Eye (tissue), 1 donor: ENCODE results near the gene ENG.
"Not testable (repeated sequence)": the region's sequence is repeated elsewhere in the genome, so short reads cannot be mapped to it uniquely, and the experiment has no call there.

Experiments
- DNase-seq: peaks from one replicate; pipeline ENCODE4 v3.0.0-alpha.2; 2015

Gene ENG

DNA sequence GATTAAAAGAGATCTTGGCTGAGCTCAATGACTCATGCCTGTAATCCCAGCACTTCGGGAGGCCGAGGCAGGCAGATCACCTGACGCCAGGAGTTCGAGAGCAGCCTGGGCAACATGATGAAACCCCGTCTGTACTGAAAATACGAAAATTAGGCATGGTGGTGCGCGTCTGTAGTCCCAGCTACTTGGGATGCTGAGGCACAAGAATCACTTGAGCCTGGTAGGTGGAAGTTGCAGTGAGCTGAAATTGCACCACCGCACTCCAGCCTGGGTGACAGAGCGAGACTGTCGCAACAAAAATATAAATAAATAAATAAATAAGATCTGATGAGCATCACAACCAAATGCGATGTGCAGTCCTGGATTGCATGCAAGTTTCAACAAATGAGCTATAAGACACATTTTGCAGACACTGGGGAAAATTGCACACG lies 8.7 kb upstream of the ENG start:
- DNase-seq: no peak

DNA sequence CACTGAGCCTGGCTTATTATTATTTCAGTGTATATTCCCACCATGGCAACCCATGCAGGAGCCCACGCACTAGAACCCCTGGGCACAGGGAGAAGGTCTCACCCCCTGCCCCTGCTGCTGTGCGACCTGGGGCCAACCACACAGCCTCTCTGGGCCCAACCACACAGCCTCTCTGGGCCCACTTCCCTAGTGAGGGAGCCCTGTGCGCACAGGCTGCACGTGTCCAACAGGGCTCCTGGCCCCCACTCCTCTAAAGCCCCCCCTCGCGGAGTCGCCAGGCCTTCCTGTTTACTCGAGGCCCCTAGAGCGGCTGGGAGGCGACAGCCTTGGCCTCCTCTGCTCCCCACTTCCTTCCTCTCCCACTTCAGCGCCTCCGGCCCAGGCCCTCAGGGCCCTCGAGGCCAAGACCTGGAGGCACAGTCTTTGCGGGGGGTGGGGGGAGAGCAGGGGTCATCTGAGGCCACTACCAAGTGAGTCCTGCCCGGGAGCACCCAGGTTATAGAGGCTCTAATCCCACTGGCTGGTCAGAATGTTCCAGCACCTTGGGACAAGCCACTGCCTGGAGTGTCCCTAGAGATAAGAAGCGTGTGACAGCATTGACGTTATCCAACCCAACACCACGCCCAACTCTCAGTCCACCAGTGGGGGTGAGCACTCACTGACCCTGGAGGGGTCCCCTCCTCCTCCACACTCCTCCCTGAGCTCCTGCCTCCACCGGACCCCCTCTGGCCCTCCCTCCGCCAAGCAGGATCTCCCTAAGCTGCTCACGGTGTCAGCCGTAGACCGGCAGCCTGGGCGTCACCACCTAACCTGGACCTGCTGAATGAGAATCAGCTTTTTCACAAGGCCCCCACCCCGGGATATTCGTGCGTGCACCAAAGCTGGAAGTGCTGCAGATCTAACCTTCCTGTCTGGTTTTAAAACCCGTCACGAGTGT lies 7.9 kb upstream of the ENG start:
- no peak for DNase-seq

DNA sequence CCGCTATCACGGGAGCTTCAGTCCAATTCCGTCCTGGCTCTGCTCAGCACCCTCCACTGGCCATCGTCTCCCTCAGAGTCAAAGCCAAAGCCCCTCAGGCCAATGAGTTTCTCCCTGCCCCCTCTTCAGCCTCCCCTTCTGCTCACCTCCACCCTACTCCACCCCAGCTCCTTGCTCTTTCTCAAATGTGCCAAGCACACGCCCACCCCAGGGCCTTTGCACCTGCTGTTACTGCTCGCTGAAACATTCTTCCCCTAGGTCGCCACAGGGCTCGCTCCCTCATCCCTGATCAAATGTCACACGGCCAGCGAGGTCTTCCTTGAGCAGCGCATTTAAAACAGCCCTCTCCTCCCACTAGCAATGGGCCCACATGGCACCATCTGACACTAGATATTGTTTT lies 6.3 kb upstream of the ENG start:
- DNase-seq: no peak

DNA sequence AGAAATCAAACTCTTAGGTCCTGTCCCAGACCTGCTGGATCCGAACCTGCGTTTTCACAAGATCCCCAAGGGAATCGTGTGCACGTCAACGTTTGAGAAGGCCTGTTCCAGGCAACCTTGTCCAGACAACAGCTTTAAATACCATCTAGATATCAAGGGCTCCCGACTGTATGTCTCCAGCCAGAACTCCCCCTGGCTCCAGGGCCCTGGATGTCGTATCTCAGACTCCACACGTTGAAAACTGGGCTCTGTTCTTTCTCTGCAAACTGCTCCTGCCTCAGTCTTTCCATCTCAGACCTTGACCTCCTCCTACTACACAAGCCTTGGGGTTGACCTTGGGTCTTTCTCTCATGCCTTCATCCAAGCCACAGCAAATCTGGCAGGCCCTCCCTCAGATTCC lies 5.8 kb upstream of the ENG start:
- no peak for DNase-seq

DNA sequence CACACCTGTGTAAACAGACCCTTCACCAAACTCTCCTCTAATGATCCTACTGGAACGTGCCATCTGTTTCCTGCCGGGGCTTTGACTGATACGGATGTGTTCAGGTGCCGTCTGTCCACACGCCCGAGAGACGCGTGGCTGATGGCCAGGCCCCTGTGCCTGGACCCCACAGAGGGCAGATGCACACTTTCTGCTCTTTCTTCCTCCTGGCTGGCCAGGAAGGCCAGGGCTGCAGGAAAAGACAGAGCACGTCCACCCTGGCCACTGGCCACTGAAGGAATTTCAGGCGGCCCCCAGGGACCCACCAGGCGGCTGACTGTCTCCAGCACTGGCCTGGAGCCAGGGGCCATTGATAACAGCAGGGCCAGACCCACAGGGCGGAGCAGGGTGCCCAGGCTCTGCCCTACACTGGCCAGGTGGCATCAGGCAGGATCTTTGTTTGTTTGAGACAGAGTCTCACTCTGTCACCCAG lies 3.6 kb upstream of the ENG start:
- no peak for DNase-seq

DNA sequence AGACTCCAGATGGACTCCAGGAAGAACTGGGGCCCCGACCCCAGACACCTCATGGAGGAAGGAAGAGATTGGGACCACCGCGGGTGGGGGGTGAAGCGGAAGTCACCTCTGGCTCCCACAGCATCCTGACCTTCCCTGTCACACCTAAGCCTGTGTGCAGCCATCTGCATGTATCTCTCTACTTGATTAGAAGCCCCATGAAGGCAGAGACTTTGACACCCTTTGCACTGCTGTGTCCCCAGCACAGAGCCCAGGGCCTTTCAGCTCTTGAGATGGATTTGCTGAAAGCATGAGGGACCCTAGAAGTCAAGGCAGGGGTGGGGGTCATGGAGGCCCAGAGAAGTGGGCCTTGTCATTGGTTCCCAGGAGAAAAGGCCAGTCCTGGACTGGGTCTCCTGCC lies 2.8 kb upstream of the ENG start:
- DNase-seq: no peak

DNA sequence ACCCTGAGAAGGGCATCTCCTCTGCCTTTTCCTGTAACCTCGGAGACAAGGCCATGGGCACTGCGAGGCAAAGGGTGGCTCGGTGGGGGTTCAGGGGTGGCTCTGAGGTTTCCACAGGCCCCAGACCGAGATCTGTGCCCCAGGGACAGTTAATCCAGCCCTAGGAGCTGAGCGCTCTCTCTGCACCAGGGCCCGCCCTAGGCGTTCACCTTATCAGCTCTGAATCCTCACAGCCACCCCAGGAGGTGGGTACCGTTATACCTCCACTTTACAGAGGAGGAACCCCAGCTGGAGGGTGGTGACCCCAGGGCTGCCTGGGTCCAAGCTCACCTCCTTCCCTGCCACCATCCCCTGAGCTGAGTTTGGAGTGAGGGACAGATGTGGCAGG lies 2.3 kb upstream of the ENG start:
- DNase-seq: no peak

DNA sequence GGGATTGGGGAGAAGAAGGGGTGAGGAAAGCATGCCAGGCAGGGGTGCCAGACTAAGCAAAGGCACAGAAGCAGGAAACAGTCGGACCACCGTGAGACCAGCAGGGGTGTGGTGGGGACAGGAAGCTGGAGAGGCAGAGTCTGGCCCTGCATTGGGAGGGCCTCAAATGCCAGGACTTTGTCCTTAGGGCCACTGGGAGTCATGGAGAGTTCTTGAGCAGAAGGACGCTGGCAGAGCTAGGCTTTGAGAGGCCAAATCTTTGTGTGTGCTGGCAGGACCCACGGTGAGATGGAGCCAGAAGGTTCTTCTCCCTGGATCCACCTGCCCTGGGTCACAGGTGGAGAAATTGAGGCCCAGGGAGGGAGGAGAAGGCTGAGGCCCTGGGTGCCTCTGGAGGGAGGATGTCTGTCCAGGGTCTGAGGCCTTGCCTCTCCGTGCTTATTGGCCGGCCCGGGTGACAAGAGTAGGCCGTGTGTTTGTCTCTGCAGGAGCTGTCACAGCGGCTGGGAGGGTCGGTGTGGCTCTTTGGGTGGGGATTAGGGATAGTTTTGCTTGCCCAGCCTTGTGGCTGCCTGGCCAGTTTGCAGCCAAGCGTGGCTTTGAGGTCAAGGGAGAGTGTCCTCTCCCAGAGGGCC lies 1.8 kb upstream of the ENG start:
- no peak for DNase-seq

DNA sequence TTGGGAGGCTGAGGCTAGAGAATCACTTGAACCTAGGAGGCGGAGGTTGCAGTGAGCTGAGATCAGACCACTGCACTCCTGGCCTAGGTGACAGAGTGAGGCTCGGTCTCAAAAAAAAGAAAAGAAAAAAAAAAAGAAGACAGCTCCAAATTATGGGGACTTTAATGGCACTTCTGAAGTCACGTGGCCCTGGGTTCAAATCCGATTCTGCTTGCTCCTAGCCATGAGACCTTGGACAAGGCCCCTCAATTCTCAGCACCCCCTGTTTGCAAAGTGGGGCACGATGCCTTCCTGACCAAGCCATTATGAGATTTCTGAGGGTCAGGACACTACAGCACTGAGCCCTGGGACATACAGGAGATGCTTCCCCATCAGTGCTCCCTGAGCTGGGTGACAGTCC lies 1.1 kb upstream of the ENG start:
- no peak for DNase-seq

DNA sequence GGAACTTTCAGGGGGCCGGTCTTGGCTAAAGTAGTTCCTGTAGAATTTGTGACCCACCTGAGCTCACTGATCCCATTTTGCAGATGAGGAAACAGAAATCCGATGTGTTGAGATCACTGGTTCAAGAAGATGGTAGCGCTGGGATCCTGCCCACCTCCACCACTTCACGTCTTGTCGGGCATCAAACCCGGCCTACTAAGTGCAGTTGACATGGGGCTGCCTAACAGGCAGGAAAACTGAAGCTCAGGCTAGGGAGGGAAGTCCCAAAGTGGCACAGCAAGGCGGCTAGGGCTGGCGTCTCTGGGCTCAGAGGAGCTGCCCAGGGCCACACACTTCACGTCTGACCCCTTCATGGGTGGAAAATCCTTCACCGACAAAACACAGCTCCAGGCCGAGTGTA lies 502 bp upstream of the ENG start:
- no peak for DNase-seq

DNA sequence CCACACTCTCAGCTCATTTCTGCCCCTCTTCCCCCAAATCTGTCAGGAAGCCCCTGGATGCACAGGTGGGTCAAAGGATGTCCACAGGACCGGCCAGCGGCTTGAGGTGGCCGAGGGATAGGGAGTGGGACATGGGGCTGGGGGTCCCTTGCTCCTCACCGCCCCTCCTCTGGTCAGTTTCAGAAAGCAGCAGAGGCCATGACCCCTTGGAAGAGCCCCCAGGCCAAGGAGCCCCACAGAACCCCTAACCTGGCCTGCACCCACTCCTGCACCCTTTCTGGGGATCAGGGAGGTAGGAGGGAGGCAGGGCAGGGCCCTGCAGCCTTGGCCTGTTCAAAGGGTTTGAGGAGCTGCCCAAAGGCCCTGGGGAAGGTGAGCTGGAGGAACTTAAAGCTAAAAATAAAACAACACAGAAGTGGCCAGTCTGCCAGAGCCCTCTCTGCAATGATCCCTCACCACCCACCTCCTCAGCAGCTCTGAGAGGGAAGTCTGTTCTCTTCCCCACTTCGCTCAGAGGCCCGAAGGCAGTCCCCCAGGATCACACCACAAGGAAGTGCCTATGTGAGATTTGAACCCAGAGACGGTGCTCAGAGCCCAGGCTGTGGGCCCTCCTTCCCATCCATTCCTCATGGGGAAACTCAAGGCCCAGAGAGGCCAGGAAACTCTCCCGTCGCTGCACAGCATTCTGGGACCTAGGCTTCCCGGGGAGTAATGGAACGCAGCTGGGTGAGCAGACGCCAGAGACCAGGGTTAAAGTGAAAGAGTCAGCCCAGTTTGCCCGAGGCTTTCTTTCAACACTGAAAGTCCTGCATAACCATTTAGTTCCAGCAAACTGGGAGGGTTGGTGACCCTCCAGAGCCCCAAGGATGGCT lies 910 bp downstream of the ENG start:
- DNase-seq: no peak

DNA sequence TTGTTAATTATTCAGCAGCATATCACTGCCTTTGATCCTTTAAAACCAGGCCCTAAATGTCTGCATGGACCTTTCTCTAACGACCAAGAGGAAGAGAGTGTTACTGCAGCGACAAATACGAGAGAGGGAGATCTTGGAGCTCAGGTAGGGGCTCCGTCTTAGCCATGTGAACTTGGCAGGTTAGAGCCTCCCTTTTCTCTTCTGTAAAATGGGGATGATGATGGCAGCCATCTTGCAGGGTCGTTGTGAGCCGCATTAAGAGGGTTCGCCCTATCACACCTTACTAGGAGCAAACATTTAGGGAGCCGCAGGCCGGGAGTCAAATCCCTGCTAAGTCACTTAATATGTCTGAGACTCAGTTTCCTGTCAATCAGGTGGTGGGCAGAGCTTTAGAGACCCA lies 1.6 kb downstream of the ENG start:
- no peak for DNase-seq

DNA sequence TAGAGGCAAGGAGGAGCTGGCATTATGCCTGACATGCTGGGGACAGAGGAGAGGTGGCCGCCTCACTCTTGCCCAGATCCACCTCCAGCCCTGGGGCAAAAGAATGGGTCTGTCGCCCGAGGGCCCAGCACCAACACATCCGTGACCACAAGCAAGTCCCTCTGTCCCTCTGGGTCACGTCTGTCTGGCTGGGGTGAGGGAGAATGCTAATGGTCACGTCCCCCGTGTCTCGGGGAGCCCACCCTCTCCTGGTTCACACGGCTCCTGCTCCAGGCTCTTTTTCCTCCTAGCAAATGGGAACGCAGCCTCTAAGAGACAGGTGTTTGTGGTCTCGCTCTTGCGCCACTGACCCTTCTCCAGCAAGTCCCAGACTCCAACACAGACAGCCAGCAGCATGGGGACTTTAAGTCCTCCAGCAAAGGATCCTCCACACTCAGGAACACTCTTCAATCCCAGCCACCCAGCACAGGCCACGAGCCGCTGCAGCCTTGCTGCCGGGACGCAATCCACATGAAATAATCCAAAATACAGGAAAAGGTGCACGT lies 4.1 kb downstream of the ENG start:
- no peak for DNase-seq

DNA sequence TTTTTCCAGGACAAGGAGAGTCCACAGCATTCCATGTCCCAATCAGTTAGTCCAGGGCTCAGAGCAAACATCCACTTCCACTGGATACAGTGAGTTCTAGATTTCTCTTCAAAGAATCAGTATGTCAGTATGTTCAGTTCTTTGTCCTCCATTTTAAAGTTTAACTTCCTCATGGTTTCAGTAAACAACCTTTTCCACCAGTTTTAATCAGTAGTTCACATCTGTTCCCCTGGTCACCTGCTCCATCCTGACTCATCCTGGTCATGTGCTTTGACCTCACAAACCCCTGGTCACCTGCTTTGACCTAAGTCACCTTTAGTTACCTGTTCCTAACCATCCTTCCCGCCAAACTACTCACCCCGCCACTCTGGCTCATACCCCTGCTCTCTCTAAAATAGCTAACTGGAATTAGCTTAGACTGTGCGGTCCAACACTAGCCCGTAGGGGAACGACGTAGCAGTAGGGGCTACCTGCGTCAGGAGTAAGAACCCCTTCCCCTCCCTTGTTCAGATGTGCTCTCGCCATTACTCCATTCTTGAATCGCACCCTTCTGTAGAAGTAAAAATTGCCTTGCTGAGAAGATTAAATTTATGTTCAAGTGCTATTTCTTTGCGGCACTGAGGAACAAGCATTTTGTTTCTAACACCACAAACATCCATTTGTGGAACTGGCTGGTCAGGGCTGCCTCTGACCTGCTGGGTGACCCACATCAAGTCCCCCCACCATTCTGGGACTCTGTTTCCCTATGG lies 5.5 kb downstream of the ENG start:
- no peak for DNase-seq

DNA sequence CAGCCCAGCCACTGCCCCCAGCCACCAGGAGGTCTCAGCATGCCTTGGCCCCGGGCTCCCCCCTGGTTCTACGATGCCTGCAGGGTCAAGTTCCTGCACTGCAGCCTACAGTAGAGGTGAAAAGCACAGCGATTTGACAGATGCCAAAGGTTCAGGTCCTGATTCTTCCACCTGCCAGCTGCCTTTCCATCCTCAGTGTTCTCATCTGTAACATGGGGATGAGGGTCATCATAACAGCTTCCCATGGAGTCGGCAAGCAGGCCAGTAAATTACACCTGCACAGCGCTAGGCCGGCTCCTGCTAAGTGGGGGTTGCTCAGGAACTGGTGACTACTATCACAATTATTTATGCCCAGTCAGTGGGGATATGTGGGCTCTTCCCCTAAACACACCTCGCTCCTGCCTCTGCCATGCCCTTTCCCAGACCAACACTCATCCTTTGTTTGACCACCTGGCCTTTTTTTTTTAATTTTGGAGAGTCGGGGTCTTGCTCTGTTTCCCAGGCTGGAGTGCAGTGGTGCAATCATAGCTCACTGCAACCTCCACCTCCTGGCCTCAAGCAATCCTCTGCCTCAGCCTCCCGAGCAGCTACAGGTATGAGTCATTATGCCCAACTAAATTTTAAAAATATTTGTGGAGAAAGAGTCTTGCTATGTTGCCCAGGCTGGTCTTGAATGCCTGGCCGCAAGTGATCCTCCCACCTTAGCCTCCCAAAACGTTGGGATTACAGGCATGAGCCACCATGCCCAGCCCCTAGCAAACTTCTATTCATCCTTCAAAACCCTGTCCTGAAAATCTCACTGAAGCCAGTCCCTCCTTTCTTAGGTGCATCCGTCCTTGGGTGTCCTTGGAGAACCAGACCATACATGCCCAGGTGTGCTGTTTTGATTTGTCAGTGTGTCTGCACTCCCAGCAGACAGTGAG lies 6.4 kb downstream of the ENG start:
- DNase-seq: no peak

DNA sequence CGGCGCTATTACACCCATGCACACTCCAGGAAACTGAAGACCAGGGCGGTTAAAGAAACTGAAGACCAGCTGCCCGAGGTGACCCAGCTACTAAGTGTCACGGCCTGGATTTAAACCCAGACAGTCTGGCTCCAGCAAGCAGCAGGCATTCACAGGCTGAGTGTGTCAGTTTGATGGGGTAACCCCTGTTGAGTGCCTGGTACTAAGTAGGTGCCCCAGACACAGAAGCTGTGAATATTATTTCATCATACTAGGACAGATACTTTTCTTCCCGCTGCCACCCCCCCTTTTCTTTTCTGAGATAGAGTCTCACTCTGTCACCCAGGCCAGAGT lies 7.3 kb downstream of the ENG start:
- DNase-seq: no peak

DNA sequence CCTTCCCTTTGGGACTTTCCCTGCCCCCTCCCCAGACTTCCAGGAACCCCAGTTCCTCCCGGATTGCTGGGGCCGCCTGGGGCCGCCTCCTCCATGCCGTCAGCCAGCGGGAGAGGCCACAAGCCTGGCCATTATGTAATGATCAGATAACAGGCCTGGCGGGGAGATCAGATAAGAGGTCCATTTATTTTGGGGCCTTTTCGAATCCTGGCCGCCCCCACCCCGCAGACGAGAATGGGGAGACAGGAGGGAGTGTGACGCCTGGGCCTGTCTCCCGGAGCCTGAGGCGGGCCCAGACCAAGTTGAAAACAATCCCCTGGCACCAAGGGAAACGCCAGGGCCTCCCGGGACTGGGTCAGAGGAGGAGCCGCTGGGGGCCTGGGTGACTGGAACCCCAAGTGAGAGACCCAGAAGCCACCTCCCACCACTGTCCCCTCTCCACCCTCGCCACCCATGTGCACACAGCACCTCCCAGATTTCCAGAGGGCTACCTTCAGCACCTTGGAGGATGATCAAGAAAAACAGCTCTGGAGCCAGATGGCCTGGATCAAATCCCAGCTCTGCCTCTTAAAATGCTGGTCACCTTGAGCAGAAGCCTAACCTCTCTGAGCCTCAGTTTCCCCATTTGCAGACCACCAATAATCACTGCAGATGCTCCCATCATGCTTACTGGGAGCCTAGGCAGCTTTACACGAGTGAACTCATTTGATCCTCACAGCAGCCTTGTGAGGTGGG lies 7.8 kb downstream of the ENG start:
- DNase-seq: no peak

DNA sequence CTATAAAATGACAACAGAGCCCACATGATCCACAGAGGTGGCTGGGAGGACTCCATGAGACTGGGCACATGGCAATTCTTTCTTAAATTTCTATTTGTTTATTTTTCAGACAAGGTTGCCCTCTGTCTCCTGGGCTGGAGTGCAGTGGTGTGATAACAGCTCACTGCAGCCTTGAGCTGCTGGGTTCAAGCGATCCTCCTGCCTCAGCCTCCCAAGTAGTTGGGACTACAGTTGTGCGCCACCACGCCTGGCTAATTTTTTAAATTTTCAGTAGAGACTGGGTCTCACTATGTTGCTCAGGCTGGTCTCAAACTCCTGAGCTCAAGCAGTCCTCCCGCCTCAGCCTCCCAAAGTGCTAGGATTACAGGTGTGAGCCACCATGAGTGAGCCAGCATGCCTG lies 8.8 kb downstream of the ENG start:
- not testable (repeated sequence) for DNase-seq

DNA sequence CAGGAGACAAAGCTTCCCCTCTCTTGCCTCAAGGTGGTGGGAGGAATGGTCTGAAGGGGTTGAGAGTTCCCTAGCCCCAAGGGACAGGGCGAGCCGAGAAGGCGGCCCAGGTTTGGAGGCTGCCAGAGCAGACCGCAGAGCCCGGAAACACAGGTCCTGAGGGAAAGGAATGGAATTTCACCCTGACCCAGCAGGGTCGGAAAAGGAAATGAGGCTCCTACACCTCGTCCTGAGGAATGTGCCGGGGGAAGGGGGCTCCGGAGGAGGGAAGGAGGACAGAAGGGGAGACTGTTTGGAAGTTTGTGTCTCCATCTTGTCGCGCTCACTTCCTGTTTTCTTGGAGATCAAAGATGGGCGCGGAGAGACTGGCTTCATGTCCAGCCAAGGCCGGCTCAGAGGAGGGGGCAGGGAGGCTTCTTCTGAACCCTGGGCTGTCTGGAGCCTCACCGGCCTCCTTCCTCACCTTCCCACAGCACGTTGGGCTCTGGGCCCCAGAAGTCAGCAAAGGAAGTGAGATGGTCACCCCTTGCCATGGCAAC lies 9.6 kb downstream of the ENG start:
- no peak for DNase-seq

DNA sequence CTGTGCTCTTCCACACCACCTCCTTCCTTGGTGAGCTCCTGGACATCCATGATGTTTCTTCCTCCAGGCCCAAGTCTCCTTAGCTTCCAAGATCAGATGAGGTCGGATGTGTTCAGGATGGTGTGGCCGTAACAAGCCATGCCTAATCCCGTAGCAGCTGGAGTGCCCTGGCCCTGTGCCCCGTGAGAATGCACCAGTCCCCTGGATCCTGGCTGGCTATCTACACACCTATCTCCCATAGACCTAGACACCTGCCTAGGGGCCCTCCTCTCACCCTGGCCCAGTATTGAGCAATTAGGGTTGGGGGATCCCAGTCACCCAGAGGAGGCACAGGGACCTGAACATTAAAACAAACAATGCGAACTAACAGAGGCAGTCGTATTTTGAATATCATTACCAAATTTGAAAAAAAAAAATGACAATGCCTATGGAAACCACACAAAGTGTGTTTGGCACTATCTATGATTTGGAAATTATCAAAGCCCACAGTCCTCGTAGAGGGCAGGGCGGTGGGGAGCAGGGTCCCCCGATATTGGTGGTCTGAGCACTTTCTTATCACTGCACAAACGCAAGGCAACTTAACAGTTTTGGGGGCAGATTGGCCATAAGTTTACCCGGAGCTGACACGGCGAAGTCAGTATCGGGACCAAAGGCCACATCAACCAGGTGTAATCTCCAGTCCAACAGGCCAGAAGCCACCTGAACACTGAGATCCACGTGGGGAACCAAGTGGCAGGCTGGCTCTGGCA lies 13.2 kb downstream of the ENG start:
- DNase-seq: no peak
